ENCODE results near the gene CCBE1. TPM values are rescaled to one million over a fixed set of nuclear protein-coding genes. Genes with fewer than 3 reads are reported as not detected.

The CCBE1 gene
- total RNA-seq, 2 donors from 2014 or later: 0.27 to 3.1 TPM

- Histone ChIP-seq H3K4me3 (no peak overlapping the region), H3K9ac (ENCODE audit: low read depth in 2 of 2, low read length in 2 of 2) (no peak overlapping the region), H3K4me1 (no peaks in the 10 kb centered on the region), H3K27me3 (no peaks in the 10 kb centered on the region), H3K27ac (no peak overlapping the region), H3K36me3 (no peaks in the 10 kb centered on the region), H3K9me3 (no peaks in the 10 kb centered on the region)
- TF ChIP-seq CTCF (IDR thresholded peaks at IDR 0.05): peak; percentile 85
- intact Hi-C loops (cut with DNase I): loop anchor here (2.0 to 5.0 kb wide), 2 partner anchors 90 to 154 kb away; no protein-coding TSS in a partner anchor
- peak; percentile 65 for DNase-seq
Observed at GRCh38 chr18:59402432-59403090, 294.7 kb downstream of the CCBE1 start.

GRCh38 chr18:59400407-59400806 lies 296.8 kb downstream of the CCBE1 start:
- Histone ChIP-seq H3K9me3 (no peaks in the 10 kb centered on the region), H3K27me3 (no peaks in the 10 kb centered on the region), H3K27ac (no peak overlapping the region), H3K4me1 (no peaks in the 10 kb centered on the region), H3K9ac (ENCODE audit: low read depth in 2 of 2, low read length in 2 of 2) (no peak overlapping the region), H3K36me3 (no peaks in the 10 kb centered on the region), H3K4me3 (no peak overlapping the region)
- TF ChIP-seq CTCF (IDR thresholded peaks at IDR 0.05): no peak
- no peak for DNase-seq
- intact Hi-C loops (cut with DNase I): loop anchor here (5.0 kb wide), 1 partner anchor 88 kb away; no protein-coding TSS in a partner anchor

- TF ChIP-seq CTCF (IDR thresholded peaks at IDR 0.05): no peak
- Histone ChIP-seq H3K27ac (no peak overlapping the region), H3K9ac (ENCODE audit: low read depth in 2 of 2, low read length in 2 of 2) (no peak overlapping the region), H3K27me3 (no peaks in the 10 kb centered on the region), H3K4me1 (no peaks in the 10 kb centered on the region), H3K36me3 (no peaks in the 10 kb centered on the region), H3K4me3 (no peak overlapping the region), H3K9me3 (no peaks in the 10 kb centered on the region)
- no peak for DNase-seq
- intact Hi-C loops (cut with DNase I): no loop called here
Observed at GRCh38 chr18:59395226-59396175, 301.7 kb downstream of the CCBE1 start.

- Histone ChIP-seq H3K36me3 (no peaks in the 10 kb centered on the region), H3K9ac (ENCODE audit: low read depth in 2 of 2, low read length in 2 of 2) (no peak overlapping the region), H3K27ac (no peak overlapping the region), H3K27me3 (no peaks in the 10 kb centered on the region), H3K4me1 (no peaks in the 10 kb centered on the region), H3K9me3 (no peaks in the 10 kb centered on the region), H3K4me3 (no peak overlapping the region)
- TF ChIP-seq CTCF (IDR thresholded peaks at IDR 0.05): no peak
- DNase-seq: no peak
- intact Hi-C loops (cut with DNase I): no loop called here
Observed at GRCh38 chr18:59393381-59393780, 303.8 kb downstream of the CCBE1 start.

- Histone ChIP-seq H3K9ac (ENCODE audit: low read depth in 2 of 2, low read length in 2 of 2) (no peak overlapping the region), H3K27ac (no peak overlapping the region), H3K9me3 (no peaks in the 10 kb centered on the region), H3K4me3 (no peak overlapping the region), H3K36me3 (no peaks in the 10 kb centered on the region), H3K27me3 (no peaks in the 10 kb centered on the region), H3K4me1 (no peaks in the 10 kb centered on the region)
- no peak for TF ChIP-seq CTCF (IDR thresholded peaks at IDR 0.05)
- DNase-seq: no peak
- intact Hi-C loops (cut with DNase I): no loop called here
Observed at GRCh38 chr18:59388817-59389216, 308.4 kb downstream of the CCBE1 start.
